Endothelial cell of umbilical vein (primary cell): ENCODE data around the gene CES1.

Experiments
- CTCF ChIP-seq, 2 donors: IDR thresholded peaks; 1 replicate in 1 of 2; 2 replicates in 1 of 2; pipeline ENCODE4 v1.5.1; 2011; ENCODE audit warnings: low read length in 2 of 2, mild to moderate bottlenecking in 2 of 2, moderate library complexity in 2 of 2, control low read depth in 1 of 2, inconsistent platforms in 1 of 2, low read depth in 1 of 2; ENCODE audit not compliant: insufficient read depth in 1 of 2; ENCODE audit errors: extremely low read depth in 1 of 2
- EZH2 ChIP-seq: IDR thresholded peaks from 2 replicates; pipeline ENCODE4 v1.6.1; 2012; ENCODE audit warnings: borderline replicate concordance, low read depth, mild to moderate bottlenecking, moderate library complexity, low read length, inconsistent platforms; ENCODE audit not compliant: severe bottlenecking
- FOS ChIP-seq: IDR thresholded peaks from 2 replicates; pipeline ENCODE4 v1.6.1; 2011; ENCODE audit warnings: mild to moderate bottlenecking, low read length, moderate library complexity, borderline replicate concordance; ENCODE audit not compliant: insufficient read depth
- MYC ChIP-seq: IDR thresholded peaks from one replicate; pipeline ENCODE4 v1.6.1; 2011; ENCODE audit warnings: mild to moderate bottlenecking, low read depth, low read length
- POLR2A ChIP-seq: IDR thresholded peaks from 2 replicates; pipeline ENCODE4 v1.6.1; 2012; ENCODE audit warnings: low read depth, mild to moderate bottlenecking, control low read depth, low read length
- POLR2AphosphoS5 ChIP-seq: IDR thresholded peaks from 2 replicates; pipeline ENCODE4 v1.6.1; 2012; ENCODE audit warnings: low read depth, mild to moderate bottlenecking, control low read depth, low read length, moderate library complexity; ENCODE audit not compliant: insufficient read depth

- TF ChIP-seq CTCF (IDR thresholded peaks at IDR 0.05; ENCODE audit: extremely low read depth in 1 of 2, insufficient read depth in 1 of 2, low read depth in 1 of 2, low read length in 2 of 2) (no peak), POLR2AphosphoS5 (no peak), FOS (no peak), EZH2 (no peak), MYC (no peak), POLR2A (no peak)
Measured at GRCh38 chr16:55817236-55817912, 15.5 kb downstream of the CES1 start.
